ENCODE data around the gene KSR2. TPM values are rescaled to one million over a fixed set of nuclear protein-coding genes. Genes with fewer than 3 reads are reported as not detected.

The KSR2 gene
- total RNA-seq, 2 donors from 2014 or later: 1.1 to 2.0 TPM

DNA sequence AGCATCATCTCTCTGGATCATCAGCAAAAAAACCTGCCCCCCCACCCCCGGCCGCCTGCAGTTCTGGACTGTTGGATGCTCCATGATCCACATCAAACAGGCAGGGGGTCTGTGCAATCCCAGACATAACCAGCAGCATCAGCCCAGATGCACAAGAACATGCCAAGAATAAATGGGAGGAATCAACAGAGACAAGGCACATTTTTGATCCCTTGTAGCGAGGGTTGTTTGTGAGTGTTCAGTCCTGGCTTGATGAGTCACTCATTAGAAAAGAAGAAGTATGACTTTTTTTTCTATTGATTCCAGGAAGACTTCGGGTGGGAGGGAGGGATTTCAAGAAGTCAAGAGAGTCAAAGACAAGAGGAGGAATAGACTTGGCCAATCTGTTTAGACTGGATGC lies 244.2 kb downstream of the KSR2 start:
- Histone ChIP-seq H3K9ac (ENCODE audit: extremely low read depth, low read length, poor library complexity, severe bottlenecking) (no peak overlapping the region), H3K4me3 (ENCODE audit: low read length) (no peak overlapping the region), H3K27me3 (ENCODE audit: control insufficient read depth, insufficient read depth, low read length, poor library complexity, severe bottlenecking) (no peaks in the 10 kb centered on the region), H3K4me1 (ENCODE audit: control insufficient read depth, insufficient read depth, low read length) (no peaks in the 10 kb centered on the region), H3K36me3 (ENCODE audit: control insufficient read depth, insufficient read depth, low read length) (no peaks in the 10 kb centered on the region), H3K27ac (ENCODE audit: low read depth, low read length) (no peak overlapping the region), H3K9me3 (ENCODE audit: control insufficient read depth, low read length) (no peaks in the 10 kb centered on the region)
- peak; percentile 21 for DNase-seq
- TF ChIP-seq, protein P1, sequence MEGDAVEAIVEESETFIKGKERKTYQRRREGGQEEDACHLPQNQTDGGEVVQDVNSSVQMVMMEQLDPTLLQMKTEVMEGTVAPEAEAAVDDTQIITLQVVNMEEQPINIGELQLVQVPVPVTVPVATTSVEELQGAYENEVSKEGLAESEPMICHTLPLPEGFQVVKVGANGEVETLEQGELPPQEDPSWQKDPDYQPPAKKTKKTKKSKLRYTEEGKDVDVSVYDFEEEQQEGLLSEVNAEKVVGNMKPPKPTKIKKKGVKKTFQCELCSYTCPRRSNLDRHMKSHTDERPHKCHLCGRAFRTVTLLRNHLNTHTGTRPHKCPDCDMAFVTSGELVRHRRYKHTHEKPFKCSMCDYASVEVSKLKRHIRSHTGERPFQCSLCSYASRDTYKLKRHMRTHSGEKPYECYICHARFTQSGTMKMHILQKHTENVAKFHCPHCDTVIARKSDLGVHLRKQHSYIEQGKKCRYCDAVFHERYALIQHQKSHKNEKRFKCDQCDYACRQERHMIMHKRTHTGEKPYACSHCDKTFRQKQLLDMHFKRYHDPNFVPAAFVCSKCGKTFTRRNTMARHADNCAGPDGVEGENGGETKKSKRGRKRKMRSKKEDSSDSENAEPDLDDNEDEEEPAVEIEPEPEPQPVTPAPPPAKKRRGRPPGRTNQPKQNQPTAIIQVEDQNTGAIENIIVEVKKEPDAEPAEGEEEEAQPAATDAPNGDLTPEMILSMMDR (conservative IDR thresholded peaks at IDR 0.05): no peak
- Mint-ChIP-seq H3K4me1 (no peaks in the 10 kb centered on the region), H3K27ac (no peak overlapping the region), H3K4me3 (no peak overlapping the region), H3K36me3 (ENCODE audit: low read depth) (no peaks in the 10 kb centered on the region), H3K27me3 (ENCODE audit: insufficient read depth) (peaks cover 6% of the 10 kb centered on the region), H3K9me3 (peaks cover 1% of the 10 kb centered on the region)
- 84% methylated on average over 2 to 3 of the region's 4 CpGs for WGBS, 2 experiments (ENCODE audit: insufficient coverage in 1 of 2, insufficient read length in 1 of 2)

DNA sequence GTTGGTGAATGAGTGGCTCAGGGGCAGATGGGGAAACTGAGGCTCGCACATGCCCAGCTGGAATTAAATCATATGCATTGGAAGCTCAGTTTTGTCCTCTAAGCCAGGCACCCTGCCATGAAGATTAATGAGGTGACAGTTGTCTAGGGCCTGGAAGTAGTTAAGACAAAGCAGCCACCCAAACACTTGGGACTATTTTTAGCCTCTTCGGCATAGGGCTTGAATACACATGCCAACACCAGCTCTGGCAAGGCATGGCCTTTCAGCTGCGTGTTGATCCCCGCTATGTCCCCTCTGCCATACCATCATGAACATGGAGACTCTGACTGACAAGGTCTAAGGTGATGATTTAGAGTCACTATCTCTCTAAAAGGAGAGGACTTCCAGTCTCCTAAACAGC lies 250.2 kb downstream of the KSR2 start:
- no peaks in the 10 kb centered on the region for H3K36me3 ChIP-seq (ENCODE audit: control insufficient read depth, insufficient read depth, low read length)
- Mint-ChIP-seq H3K9me3 (no peaks in the 10 kb centered on the region), H3K4me3 (no peak overlapping the region), H3K27ac (no peak overlapping the region), H3K27me3 (ENCODE audit: insufficient read depth) (no peaks in the 10 kb centered on the region), H3K4me1 (no peaks in the 10 kb centered on the region), H3K36me3 (ENCODE audit: low read depth) (no peaks in the 10 kb centered on the region)
- no peaks in the 10 kb centered on the region for H3K4me1 ChIP-seq (ENCODE audit: control insufficient read depth, insufficient read depth, low read length)
- H3K9me3 ChIP-seq (ENCODE audit: control insufficient read depth, low read length): no peaks in the 10 kb centered on the region
- no peaks in the 10 kb centered on the region for H3K27me3 ChIP-seq (ENCODE audit: control insufficient read depth, insufficient read depth, low read length, poor library complexity, severe bottlenecking)
- TF ChIP-seq, protein P1 (conservative IDR thresholded peaks at IDR 0.05): no peak
- 83 to 85% methylated on average over 4 of the region's 4 CpGs for WGBS, 2 experiments (ENCODE audit: insufficient coverage in 1 of 2, insufficient read length in 1 of 2)
- no peak overlapping the region for H3K9ac ChIP-seq (ENCODE audit: extremely low read depth, low read length, poor library complexity, severe bottlenecking)
- no peak for DNase-seq
- no peak overlapping the region for H3K4me3 ChIP-seq (ENCODE audit: low read length)
- no peak overlapping the region for H3K27ac ChIP-seq (ENCODE audit: low read depth, low read length)

DNA sequence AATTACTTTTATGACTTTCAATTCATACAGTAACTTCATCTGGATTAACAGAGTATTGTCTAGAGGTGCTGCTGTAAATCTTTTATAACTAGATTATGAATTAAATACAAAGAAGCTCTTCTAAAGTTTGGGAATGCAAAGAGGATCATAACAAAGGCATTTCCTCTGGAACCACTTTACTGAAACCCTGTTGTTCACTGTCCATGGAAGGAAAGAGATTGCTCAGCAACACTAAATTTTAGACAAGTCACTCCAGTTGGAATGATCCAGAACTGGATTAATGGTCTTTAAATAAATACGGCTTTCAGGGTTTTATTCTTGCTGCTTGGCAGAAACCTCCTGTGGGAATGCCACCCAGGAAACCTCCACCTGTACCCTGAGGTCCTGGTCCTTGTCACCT lies 250.6 kb downstream of the KSR2 start:
- TF ChIP-seq, protein P1 (conservative IDR thresholded peaks at IDR 0.05): no peak
- Histone ChIP-seq H3K9ac (ENCODE audit: extremely low read depth, low read length, poor library complexity, severe bottlenecking) (no peak overlapping the region), H3K27ac (ENCODE audit: low read depth, low read length) (no peak overlapping the region), H3K4me3 (ENCODE audit: low read length) (no peak overlapping the region), H3K4me1 (ENCODE audit: control insufficient read depth, insufficient read depth, low read length) (no peaks in the 10 kb centered on the region), H3K9me3 (ENCODE audit: control insufficient read depth, low read length) (no peaks in the 10 kb centered on the region), H3K27me3 (ENCODE audit: control insufficient read depth, insufficient read depth, low read length, poor library complexity, severe bottlenecking) (no peaks in the 10 kb centered on the region), H3K36me3 (ENCODE audit: control insufficient read depth, insufficient read depth, low read length) (no peaks in the 10 kb centered on the region)
- Mint-ChIP-seq H3K4me3 (no peak overlapping the region), H3K9me3 (no peaks in the 10 kb centered on the region), H3K27me3 (ENCODE audit: insufficient read depth) (no peaks in the 10 kb centered on the region), H3K4me1 (no peaks in the 10 kb centered on the region), H3K27ac (no peak overlapping the region), H3K36me3 (ENCODE audit: low read depth) (no peaks in the 10 kb centered on the region)
- DNase-seq: no peak
- WGBS, 2 experiments (ENCODE audit: insufficient coverage in 1 of 2, insufficient read length in 1 of 2): 92% methylated on average over 1 of the region's 1 CpG; no CpG with 5 or more reads in 1 of the 2 experiments

Data from endodermal cell (in vitro differentiated cells).